DMS79 treated with DMSO at 0.1 percent for 48 hours (cell line): Measurements from ENCODE around the gene DAPK1.

Experiments
- DNase-seq: peaks from one replicate; lab custom pipeline; 2025; lab: John Stamatoyannopoulos, UW

The DAPK1 gene

GRCh38 chr9:87594194-87594593, 96.5 kb downstream of the DAPK1 start:
- no peak for DNase-seq

- DNase-seq: no peak
Measured at GRCh38 chr9:87594662-87595061, 97.0 kb downstream of the DAPK1 start.

- no peak for DNase-seq
Measured at GRCh38 chr9:87595610-87596009, 97.9 kb downstream of the DAPK1 start.

GRCh38 chr9:87596862-87597261, 99.2 kb downstream of the DAPK1 start:
- DNase-seq: no peak

GRCh38 chr9:87597710-87598443, 100.2 kb downstream of the DAPK1 start:
- DNase-seq: no peak

- no peak for DNase-seq
Measured at GRCh38 chr9:87599901-87600610, 102.4 kb downstream of the DAPK1 start.

GRCh38 chr9:87601176-87601575, 103.5 kb downstream of the DAPK1 start:
- no peak for DNase-seq

- no peak for DNase-seq
Measured at GRCh38 chr9:87601595-87601994, 103.9 kb downstream of the DAPK1 start.

GRCh38 chr9:87602933-87603643, 105.4 kb downstream of the DAPK1 start:
- DNase-seq: no peak

GRCh38 chr9:87603854-87604490, 106.3 kb downstream of the DAPK1 start:
- no peak for DNase-seq

GRCh38 chr9:87604886-87605588, 107.4 kb downstream of the DAPK1 start:
- DNase-seq: no peak

- DNase-seq: no peak
Measured at GRCh38 chr9:87605676-87606075, 108.0 kb downstream of the DAPK1 start.

GRCh38 chr9:87606841-87607521, 109.3 kb downstream of the DAPK1 start:
- DNase-seq: no peak

GRCh38 chr9:87607859-87608258, 110.2 kb downstream of the DAPK1 start:
- DNase-seq: no peak

- no peak for DNase-seq
Measured at GRCh38 chr9:87609002-87609401, 111.3 kb downstream of the DAPK1 start.

- no peak for DNase-seq
Measured at GRCh38 chr9:87609486-87609885, 111.8 kb downstream of the DAPK1 start.

GRCh38 chr9:87610200-87611155, 112.8 kb downstream of the DAPK1 start:
- no peak for DNase-seq

- DNase-seq: no peak
Measured at GRCh38 chr9:87611776-87612175, 114.1 kb downstream of the DAPK1 start.

GRCh38 chr9:87612536-87612935, 114.9 kb downstream of the DAPK1 start:
- no peak for DNase-seq
